ENCODE measurements around the gene RGS13. TPM values are rescaled to one million over a fixed set of nuclear protein-coding genes. Genes with fewer than 3 reads are reported as not detected.

Gene RGS13
- polyA plus RNA-seq, 1 experiment: not detected

GRCh38 chr1:192658255-192658654, 22.3 kb downstream of the RGS13 start:
- Histone ChIP-seq H3K27me3 (ENCODE audit: control insufficient read depth, insufficient read depth, low read length) (no peaks in the 10 kb centered on the region), H3K36me3 (ENCODE audit: control insufficient read depth, insufficient read depth, low read length) (no peaks in the 10 kb centered on the region), H3K4me3 (ENCODE audit: low read depth, low read length) (no peak overlapping the region)
- POLR2A ChIA-PET: no interaction called here
- TF ChIP-seq, protein P1, sequence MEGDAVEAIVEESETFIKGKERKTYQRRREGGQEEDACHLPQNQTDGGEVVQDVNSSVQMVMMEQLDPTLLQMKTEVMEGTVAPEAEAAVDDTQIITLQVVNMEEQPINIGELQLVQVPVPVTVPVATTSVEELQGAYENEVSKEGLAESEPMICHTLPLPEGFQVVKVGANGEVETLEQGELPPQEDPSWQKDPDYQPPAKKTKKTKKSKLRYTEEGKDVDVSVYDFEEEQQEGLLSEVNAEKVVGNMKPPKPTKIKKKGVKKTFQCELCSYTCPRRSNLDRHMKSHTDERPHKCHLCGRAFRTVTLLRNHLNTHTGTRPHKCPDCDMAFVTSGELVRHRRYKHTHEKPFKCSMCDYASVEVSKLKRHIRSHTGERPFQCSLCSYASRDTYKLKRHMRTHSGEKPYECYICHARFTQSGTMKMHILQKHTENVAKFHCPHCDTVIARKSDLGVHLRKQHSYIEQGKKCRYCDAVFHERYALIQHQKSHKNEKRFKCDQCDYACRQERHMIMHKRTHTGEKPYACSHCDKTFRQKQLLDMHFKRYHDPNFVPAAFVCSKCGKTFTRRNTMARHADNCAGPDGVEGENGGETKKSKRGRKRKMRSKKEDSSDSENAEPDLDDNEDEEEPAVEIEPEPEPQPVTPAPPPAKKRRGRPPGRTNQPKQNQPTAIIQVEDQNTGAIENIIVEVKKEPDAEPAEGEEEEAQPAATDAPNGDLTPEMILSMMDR (IDR thresholded peaks at IDR 0.05; ENCODE audit: insufficient read depth, low read depth, low read length): no peak
- CTCF ChIA-PET: no interaction called here
- DNase-seq (ENCODE audit: low read depth): no peak

GRCh38 chr1:192660613-192661012, 24.7 kb downstream of the RGS13 start:
- CTCF ChIA-PET: interaction anchor here (1.1 kb wide), 1 partner anchor 18 kb away, joined by 3 read pairs; no protein-coding TSS in a partner anchor
- Histone ChIP-seq H3K27me3 (ENCODE audit: control insufficient read depth, insufficient read depth, low read length) (no peaks in the 10 kb centered on the region), H3K36me3 (ENCODE audit: control insufficient read depth, insufficient read depth, low read length) (no peaks in the 10 kb centered on the region), H3K4me3 (ENCODE audit: low read depth, low read length) (no peak overlapping the region)
- DNase-seq (ENCODE audit: low read depth): no peak
- POLR2A ChIA-PET: no interaction called here
- TF ChIP-seq, protein P1 (IDR thresholded peaks at IDR 0.05; ENCODE audit: insufficient read depth, low read depth, low read length): no peak

- no peak for DNase-seq (ENCODE audit: low read depth)
- Histone ChIP-seq H3K36me3 (ENCODE audit: control insufficient read depth, insufficient read depth, low read length) (no peaks in the 10 kb centered on the region), H3K27me3 (ENCODE audit: control insufficient read depth, insufficient read depth, low read length) (no peaks in the 10 kb centered on the region), H3K4me3 (ENCODE audit: low read depth, low read length) (no peak overlapping the region)
- POLR2A ChIA-PET: no interaction called here
- CTCF ChIA-PET: interaction anchor here (0.6 to 1.0 kb wide), 2 partner anchors 13 to 29 kb away, joined by 3 to 4 read pairs; no protein-coding TSS in a partner anchor
- TF ChIP-seq, protein P1 (IDR thresholded peaks at IDR 0.05; ENCODE audit: insufficient read depth, low read depth, low read length): no peak
These were observed 32.5 kb downstream of the RGS13 start for GRCh38 chr1:192668409-192668983.

GRCh38 chr1:192669174-192669573, 33.2 kb downstream of the RGS13 start:
- Histone ChIP-seq H3K27me3 (ENCODE audit: control insufficient read depth, insufficient read depth, low read length) (no peaks in the 10 kb centered on the region), H3K4me3 (ENCODE audit: low read depth, low read length) (no peak overlapping the region), H3K36me3 (ENCODE audit: control insufficient read depth, insufficient read depth, low read length) (no peaks in the 10 kb centered on the region)
- ChIA-PET POLR2A (no interaction called here), CTCF (no interaction called here)
- TF ChIP-seq, protein P1 (IDR thresholded peaks at IDR 0.05; ENCODE audit: insufficient read depth, low read depth, low read length): no peak
- DNase-seq (ENCODE audit: low read depth): no peak

DNA sequence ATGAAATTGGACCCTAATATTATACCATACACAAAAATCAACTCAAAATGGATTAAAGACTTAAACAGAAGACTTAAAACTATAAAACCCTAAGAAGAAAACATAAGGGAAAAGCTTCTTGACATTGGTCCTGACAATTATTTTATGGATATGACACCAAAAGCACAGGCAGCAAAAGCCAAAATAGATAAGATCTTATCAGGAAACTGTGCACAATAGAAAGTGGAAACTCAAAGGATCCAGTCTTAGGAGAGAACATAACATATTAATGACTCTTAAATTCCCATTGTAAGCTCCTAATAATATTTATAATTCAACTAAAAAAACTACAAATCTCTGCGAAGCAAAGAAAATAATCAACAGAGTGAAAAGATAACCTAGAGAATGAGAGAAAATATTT, 39.8 kb downstream of the RGS13 start:
- no peak for DNase-seq (ENCODE audit: low read depth)
- Histone ChIP-seq H3K27me3 (ENCODE audit: control insufficient read depth, insufficient read depth, low read length) (no peaks in the 10 kb centered on the region), H3K36me3 (ENCODE audit: control insufficient read depth, insufficient read depth, low read length) (no peaks in the 10 kb centered on the region), H3K4me3 (ENCODE audit: low read depth, low read length) (no peak overlapping the region)
- ChIA-PET CTCF (no interaction called here), POLR2A (no interaction called here)
- TF ChIP-seq, protein P1 (IDR thresholded peaks at IDR 0.05; ENCODE audit: insufficient read depth, low read depth, low read length): no peak
